Neural cell (in vitro differentiated cells): Measurements from ENCODE around the gene CRYBB3. TPM values are rescaled to one million over a fixed set of nuclear protein-coding genes. Genes with fewer than 3 reads are reported as not detected.

Source experiments
- H2AFZ ChIP-seq: fragments of 200-600, 300-800 bp; sonication (generic), shearing (Covaris generic); 2 replicates; pipeline ENCODE4 v1.6.0; 2014; ENCODE audit warnings: low read depth, mild to moderate bottlenecking, antibody characterized with exemption, low read length, moderate library complexity
- H3F3A ChIP-seq: fragments of 200-600 bp; shearing (Covaris generic); 2 replicates; pipeline ENCODE4 v1.6.1; 2016; ENCODE audit warnings: mild to moderate bottlenecking, moderate library complexity, mixed read lengths, antibody characterized with exemption, low read length; ENCODE audit not compliant: insufficient read depth, poor library complexity, severe bottlenecking
- H3K27ac ChIP-seq: fragments of 200-600, 300-800 bp; sonication (generic), shearing (Covaris generic); 2 replicates; pipeline ENCODE4 v1.5.1; 2014; ENCODE audit warnings: mild to moderate bottlenecking, low read length, moderate library complexity
- H3K27me3 ChIP-seq: fragments of 300-800, 200-600 bp; sonication (generic), shearing (Covaris generic); 2 replicates; pipeline ENCODE4 v1.6.0; 2014; ENCODE audit warnings: mild to moderate bottlenecking, low read depth, low read length, moderate library complexity; ENCODE audit not compliant: insufficient read depth
- H3K36me3 ChIP-seq: fragments of 300-800, 200-600 bp; sonication (generic), shearing (Covaris generic); 2 replicates; pipeline ENCODE4 v1.5.1; 2014; ENCODE audit warnings: mild to moderate bottlenecking, antibody characterized with exemption, low read length, moderate library complexity; ENCODE audit not compliant: insufficient read depth
- H3K4me2 ChIP-seq: fragments of 300-800, 200-600 bp; sonication (generic), shearing (Covaris generic); 2 replicates; pipeline ENCODE4 v1.6.0; 2014; ENCODE audit warnings: mild to moderate bottlenecking, low read length
- H3K4me3 ChIP-seq: fragments of 300-800, 200-600 bp; sonication (generic), shearing (Covaris generic); 2 replicates; pipeline ENCODE4 v1.5.1; 2014; ENCODE audit warnings: mild to moderate bottlenecking, low read length, moderate library complexity
- H3K79me2 ChIP-seq: fragments of 200-600 bp; shearing (Covaris generic); replicated peaks from 2 replicates; pipeline ENCODE4 v1.6.0; 2014; ENCODE audit warnings: mild to moderate bottlenecking, low read length, moderate library complexity; ENCODE audit not compliant: insufficient read depth
- H3K9ac ChIP-seq: fragments of 300-800, 200-600 bp; sonication (generic), shearing (Covaris generic); 2 replicates; pipeline ENCODE4 v1.6.1; 2016; ENCODE audit warnings: mild to moderate bottlenecking, low read length, mixed read lengths
- H3K9me2 ChIP-seq: fragments of 200-600 bp; shearing (Covaris generic); 2 replicates; pipeline ENCODE4 v1.6.1; 2016; ENCODE audit warnings: mild to moderate bottlenecking, low read length, mixed read lengths; ENCODE audit not compliant: insufficient read depth
- H3K9me3 ChIP-seq: fragments of 200-600, 300-800 bp; sonication (generic), shearing (Covaris generic); 2 replicates; pipeline ENCODE4 v1.6.1; 2016; ENCODE audit warnings: mild to moderate bottlenecking, mixed run types, low read length, moderate library complexity, mixed read lengths
- H4K20me1 ChIP-seq: fragments of 200-600 bp; shearing (Covaris generic); 2 replicates; pipeline ENCODE4 v1.6.1; 2016; ENCODE audit warnings: mild to moderate bottlenecking, mixed run types; ENCODE audit not compliant: insufficient read depth
- CTCF ChIP-seq: fragments of 450-650 bp; IDR thresholded peaks from 2 replicates; pipeline ENCODE4 v1.5.1; 2014; ENCODE audit warnings: antibody characterized with exemption, mild to moderate bottlenecking, moderate library complexity; ENCODE audit not compliant: poor library complexity, severe bottlenecking
- EP300 ChIP-seq: fragments of 450-650 bp; conservative IDR thresholded peaks from 2 replicates; pipeline ENCODE4 v1.6.1; 2014; ENCODE audit warnings: antibody characterized with exemption, mild to moderate bottlenecking, moderate library complexity; ENCODE audit not compliant: poor library complexity, severe bottlenecking
- EZH2 ChIP-seq: fragments of 200-600, 300-800 bp; shearing (Covaris generic), sonication (generic); IDR thresholded peaks from 2 replicates; pipeline ENCODE4 v1.6.1; 2014; ENCODE audit warnings: antibody characterized with exemption, low read length, borderline replicate concordance, mild to moderate bottlenecking; ENCODE audit not compliant: insufficient read depth, poor library complexity, severe bottlenecking
- POLR2AphosphoS5 ChIP-seq: IDR thresholded peaks from 2 replicates; pipeline ENCODE4 v1.6.1; 2012
- RAD21 ChIP-seq: fragments of 450-650 bp; conservative IDR thresholded peaks from 2 replicates; pipeline ENCODE4 v1.6.1; 2014; ENCODE audit warnings: antibody characterized with exemption, mild to moderate bottlenecking, moderate library complexity
- REST ChIP-seq: IDR thresholded peaks from 2 replicates; pipeline ENCODE4 v1.6.1; 2012; ENCODE audit warnings: borderline replicate concordance
- SMC3 ChIP-seq: fragments of 450-650 bp; conservative IDR thresholded peaks from 2 replicates; pipeline ENCODE4 v1.6.1; 2014; ENCODE audit warnings: antibody characterized with exemption, mild to moderate bottlenecking, moderate library complexity; ENCODE audit not compliant: poor library complexity
- TAF1 ChIP-seq: IDR thresholded peaks from 2 replicates; pipeline ENCODE4 v1.6.1; 2012; ENCODE audit warnings: low read depth
- polyA plus RNA-seq: library from polyadenylated mRNA; depleted of rRNA; stranded (reverse); fragments of >200 nt; gene quantifications from 2 replicates; pipeline ENCODE4 v1.2.3, GENCODE V29; 2014

The CRYBB3 gene
- polyA plus RNA-seq, 1 donor from 2014 or later, result not detected

GRCh38 chr22:25154667-25154999 is 45.0 kb upstream of the CRYBB3 start:
- H3K9ac ChIP-seq, result no peak overlapping the region
- H3K4me2 ChIP-seq, result no peak overlapping the region
- no peaks in the 10 kb centered on the region for H3F3A ChIP-seq
- H3K36me3 ChIP-seq, result no peaks in the 10 kb centered on the region
- H3K9me3 ChIP-seq, result no peaks in the 10 kb centered on the region
- no peaks in the 10 kb centered on the region for H3K79me2 ChIP-seq
- H3K27ac ChIP-seq, result no peak overlapping the region
- no peak overlapping the region for H2AFZ ChIP-seq
- H3K27me3 ChIP-seq, result no peaks in the 10 kb centered on the region
- H3K4me3 ChIP-seq, result no peak overlapping the region
- no peaks in the 10 kb centered on the region for H4K20me1 ChIP-seq
- no peaks in the 10 kb centered on the region for H3K9me2 ChIP-seq
- TF ChIP-seq SMC3 (no peak), REST (no peak)

GRCh38 chr22:25156736-25157135 is 42.9 kb upstream of the CRYBB3 start:
- no peaks in the 10 kb centered on the region for H3F3A ChIP-seq
- no peaks in the 10 kb centered on the region for H3K9me2 ChIP-seq
- no peaks in the 10 kb centered on the region for H3K79me2 ChIP-seq
- no peaks in the 10 kb centered on the region for H3K36me3 ChIP-seq
- no peak overlapping the region for H3K27ac ChIP-seq
- H3K27me3 ChIP-seq, result no peaks in the 10 kb centered on the region
- no peak overlapping the region for H3K4me3 ChIP-seq
- no peaks in the 10 kb centered on the region for H3K9me3 ChIP-seq
- no peak overlapping the region for H3K4me2 ChIP-seq
- no peak overlapping the region for H3K9ac ChIP-seq
- H2AFZ ChIP-seq, result no peak overlapping the region
- H4K20me1 ChIP-seq, result no peaks in the 10 kb centered on the region
- TF ChIP-seq SMC3 (no peak), RAD21 (no peak), CTCF (no peak), EZH2 (no peak), POLR2AphosphoS5 (no peak), EP300 (no peak)

GRCh38 chr22:25159028-25159427 is 40.6 kb upstream of the CRYBB3 start:
- Histone ChIP-seq H3K36me3 (no peaks in the 10 kb centered on the region), H3K27me3 (no peaks in the 10 kb centered on the region), H3F3A (no peaks in the 10 kb centered on the region), H3K27ac (no peak overlapping the region), H2AFZ (no peak overlapping the region), H3K9me3 (no peaks in the 10 kb centered on the region), H4K20me1 (no peaks in the 10 kb centered on the region), H3K4me3 (no peak overlapping the region), H3K79me2 (no peaks in the 10 kb centered on the region), H3K4me2 (no peak overlapping the region), H3K9me2 (no peaks in the 10 kb centered on the region), H3K9ac (no peak overlapping the region)
- no peak for TF ChIP-seq REST
- no peak for TF ChIP-seq TAF1
